ENCODE results near the gene ITPKB.

The ITPKB gene

GRCh38 chr1:226674892-226675714, 64.0 kb downstream of the ITPKB start:
- DNase-seq (ENCODE audit: low read depth, low spot score): no peak
- no peak overlapping the region for H3K27ac ChIP-seq

- H3K27ac ChIP-seq: no peak overlapping the region
- no peak for DNase-seq (ENCODE audit: low read depth, low spot score)
Measured at GRCh38 chr1:226672339-226672762, 66.7 kb downstream of the ITPKB start.

DNA sequence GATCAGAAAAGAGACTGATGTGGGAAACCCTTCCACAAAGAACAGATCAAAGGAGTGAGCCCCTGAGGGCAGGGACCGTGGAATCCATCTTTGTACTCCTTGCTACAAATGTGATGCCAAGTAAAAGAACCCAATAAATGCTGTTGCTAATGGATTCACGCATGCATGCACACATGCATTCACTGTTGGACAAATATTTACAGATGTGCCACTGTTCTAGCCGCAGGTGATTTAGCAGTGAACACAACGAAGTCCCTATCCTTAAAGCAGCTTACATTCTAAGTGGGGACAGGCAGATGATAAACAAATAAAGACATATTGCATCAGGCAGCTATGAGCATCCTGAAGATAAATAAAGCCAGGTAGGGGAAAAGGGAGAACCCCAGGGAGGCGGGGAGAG, 67.8 kb downstream of the ITPKB start:
- no peak overlapping the region for H3K27ac ChIP-seq
- no peak for DNase-seq (ENCODE audit: low read depth, low spot score)

DNA sequence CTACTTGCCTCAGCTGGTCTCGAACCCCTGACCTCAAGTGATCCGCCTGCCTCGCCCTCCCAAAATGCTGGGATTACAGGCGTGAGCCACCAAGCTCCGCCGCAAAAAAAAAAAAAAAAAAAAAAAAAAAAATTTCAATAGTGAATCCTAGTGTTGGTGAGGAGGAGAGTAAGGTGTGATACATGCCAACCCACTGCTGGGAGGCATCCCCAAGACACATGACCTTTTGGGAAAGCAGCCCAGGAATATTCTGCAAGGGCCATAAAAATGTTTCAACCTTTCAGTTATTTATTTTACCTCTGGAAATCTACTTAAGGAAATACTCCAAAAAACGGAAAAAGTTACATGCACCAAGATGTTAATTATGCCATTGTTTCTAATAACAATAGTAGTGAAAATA, 69.0 kb downstream of the ITPKB start:
- no peak for DNase-seq (ENCODE audit: low read depth, low spot score)
- H3K27ac ChIP-seq: no peak overlapping the region

DNA sequence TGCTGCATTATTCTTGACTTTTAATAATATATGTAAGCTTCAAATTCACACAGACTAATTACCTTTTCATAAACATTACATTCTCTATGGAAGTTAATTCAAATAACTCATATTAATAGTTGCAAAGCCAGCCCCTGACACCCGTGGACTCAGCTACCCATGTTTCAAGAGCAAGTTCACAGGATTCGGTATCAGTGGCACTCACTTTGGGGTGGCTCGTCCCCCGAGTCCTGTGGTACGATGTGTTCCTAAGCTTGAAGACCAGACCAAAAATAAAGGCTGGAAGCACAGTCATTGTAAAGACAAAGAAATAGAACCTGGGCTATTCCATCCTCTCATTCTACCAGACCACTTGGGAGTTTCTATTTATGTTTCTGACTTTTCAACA, 70.9 kb downstream of the ITPKB start:
- DNase-seq (ENCODE audit: low read depth, low spot score): no peak
- H3K27ac ChIP-seq: no peak overlapping the region

DNA sequence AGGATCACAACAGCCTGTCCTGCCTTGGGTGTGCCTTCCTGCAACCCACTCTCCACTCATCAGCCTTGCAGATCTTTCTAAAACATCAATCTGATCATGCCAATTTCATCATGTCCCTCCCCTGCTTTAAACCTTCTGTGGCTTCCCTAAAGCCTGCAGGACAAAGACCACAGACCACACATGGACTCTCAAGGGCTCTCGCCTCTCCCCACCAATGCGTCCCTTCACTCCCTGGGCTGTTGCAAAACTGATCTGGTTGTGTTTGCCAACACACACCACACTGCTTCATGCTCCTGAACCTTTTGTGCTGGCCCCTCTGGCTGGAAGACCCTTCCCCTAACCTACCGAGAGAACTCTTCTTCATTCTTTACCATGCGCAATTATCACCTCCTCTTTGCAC, 72.4 kb downstream of the ITPKB start:
- no peak for DNase-seq (ENCODE audit: low read depth, low spot score)
- H3K27ac ChIP-seq: no peak overlapping the region

DNA sequence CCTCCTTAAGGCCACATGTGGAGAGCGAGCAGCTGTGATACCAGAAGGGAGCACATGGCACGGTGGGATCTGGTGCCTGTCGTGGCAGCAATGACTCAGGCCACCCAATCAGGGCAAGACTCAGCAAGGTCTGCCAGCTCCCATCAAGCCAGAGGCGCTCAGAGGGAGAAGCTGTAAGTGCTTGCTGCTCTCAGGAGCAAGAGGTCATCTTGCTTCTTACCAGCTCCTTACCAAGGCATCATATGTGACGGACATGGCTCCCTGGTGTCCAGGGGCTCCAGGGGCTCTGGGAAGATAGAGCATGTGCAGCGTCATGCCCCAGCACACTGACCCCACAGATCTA, 72.9 kb downstream of the ITPKB start:
- no peak for DNase-seq (ENCODE audit: low read depth, low spot score)
- H3K27ac ChIP-seq: no peak overlapping the region

GRCh38 chr1:226665505-226666163, 73.4 kb downstream of the ITPKB start:
- DNase-seq (ENCODE audit: low read depth, low spot score): no peak
- no peak overlapping the region for H3K27ac ChIP-seq

- no peak for DNase-seq (ENCODE audit: low read depth, low spot score)
- no peak overlapping the region for H3K27ac ChIP-seq
Measured at GRCh38 chr1:226664413-226665101, 74.5 kb downstream of the ITPKB start.

DNA sequence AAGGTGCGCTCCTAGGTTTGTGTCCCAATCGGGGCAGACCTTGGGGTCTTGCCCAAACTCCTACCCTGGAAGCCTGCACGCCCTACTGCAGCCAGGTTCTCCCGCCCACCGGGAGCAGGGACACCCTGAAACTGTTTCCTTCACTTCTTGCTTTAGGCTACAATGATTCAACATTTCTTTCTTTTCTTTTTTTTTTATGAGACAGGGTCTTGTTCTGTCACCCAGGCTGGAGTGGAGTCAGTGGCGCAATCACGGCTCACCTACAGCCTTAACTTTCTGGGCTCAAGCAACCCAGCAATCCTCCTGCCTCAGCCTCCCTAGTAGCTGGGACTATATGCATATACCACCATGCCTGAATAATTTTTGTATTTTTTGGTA, 75.8 kb downstream of the ITPKB start:
- DNase-seq (ENCODE audit: low read depth, low spot score): no peak
- peak overlapping the region; percentile 48 for H3K27ac ChIP-seq

DNA sequence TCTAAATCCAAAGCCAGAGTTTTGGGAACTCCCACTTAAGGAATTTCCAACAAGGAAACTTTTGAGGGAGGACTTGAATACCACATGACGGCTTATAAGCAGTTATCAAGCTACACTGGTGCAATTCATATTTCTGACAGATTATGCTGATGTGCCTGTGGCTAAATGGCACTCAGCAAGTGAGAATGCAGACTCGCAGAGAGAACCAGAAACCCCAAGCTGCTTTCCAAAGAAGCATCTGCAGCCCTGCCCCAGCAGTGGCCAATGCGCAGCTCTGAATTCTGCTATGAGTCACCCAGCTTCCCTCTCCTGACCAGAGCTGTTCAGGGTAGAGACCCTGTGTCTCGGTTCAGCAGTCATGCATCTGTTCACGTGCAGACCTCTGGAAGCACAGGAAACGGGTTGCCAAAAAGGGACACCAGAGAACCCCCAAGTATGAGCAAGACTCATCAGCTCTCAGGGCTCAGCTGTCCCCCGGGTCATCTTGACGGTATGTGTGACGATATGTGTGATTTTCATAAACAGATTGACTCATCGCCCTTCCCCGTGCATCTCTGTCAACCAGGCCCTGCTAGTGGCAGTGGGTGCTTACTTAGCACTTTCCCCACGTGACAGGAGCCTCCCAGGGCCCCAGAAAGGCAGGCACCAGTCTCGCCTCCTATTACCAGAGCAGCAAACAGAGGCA, 76.3 kb downstream of the ITPKB start:
- DNase-seq (ENCODE audit: low read depth, low spot score): peak; percentile 63
- peak overlapping the region; percentile 48 for H3K27ac ChIP-seq

- DNase-seq (ENCODE audit: low read depth, low spot score): no peak
- H3K27ac ChIP-seq: peak overlapping the region; percentile 48
Measured at GRCh38 chr1:226661965-226662364, 77.1 kb downstream of the ITPKB start.

GRCh38 chr1:226661271-226661670, 77.8 kb downstream of the ITPKB start:
- no peak overlapping the region for H3K27ac ChIP-seq
- no peak for DNase-seq (ENCODE audit: low read depth, low spot score)

DNA sequence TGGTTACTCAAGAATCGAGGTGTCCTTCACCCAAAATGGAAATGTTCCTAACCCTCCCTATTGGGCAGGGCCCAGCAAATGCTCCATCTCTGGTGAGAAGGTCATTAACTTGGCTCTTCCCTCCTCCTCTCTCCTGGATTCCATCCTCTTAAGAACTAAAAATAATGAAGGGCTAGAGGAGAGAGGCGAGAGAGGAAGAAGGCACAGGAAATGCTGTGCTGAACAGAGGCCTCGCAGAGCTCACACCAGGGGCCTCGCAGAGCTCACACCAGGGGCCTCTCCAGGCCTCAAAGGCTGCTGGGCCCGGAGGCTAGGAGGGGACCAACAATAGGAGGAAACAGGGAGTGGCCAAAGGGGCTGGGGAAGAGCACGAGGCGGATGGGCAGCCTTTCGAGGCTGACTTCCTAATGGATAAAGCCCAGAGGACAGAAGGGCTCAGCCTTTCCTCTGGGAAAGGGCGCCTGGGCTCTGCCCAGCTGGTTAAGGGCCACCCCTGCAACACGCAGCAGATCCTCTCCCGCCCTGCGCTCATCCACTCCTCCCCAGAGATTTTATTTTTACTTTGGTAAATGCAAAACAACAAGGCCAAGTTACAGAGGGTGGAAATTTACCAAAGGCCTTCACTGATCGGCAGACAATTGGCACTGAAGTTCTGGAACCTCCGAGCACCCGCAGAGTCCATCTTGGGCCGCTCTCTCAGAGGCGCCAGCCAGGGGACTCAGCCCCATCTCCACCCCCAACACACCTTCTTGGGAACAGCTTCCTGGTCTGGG, 78.5 kb downstream of the ITPKB start:
- H3K27ac ChIP-seq: no peak overlapping the region
- no peak for DNase-seq (ENCODE audit: low read depth, low spot score)

GRCh38 chr1:226659641-226660040, 79.4 kb downstream of the ITPKB start:
- no peak for DNase-seq (ENCODE audit: low read depth, low spot score)

GRCh38 chr1:226659136-226659535, 79.9 kb downstream of the ITPKB start:
- DNase-seq (ENCODE audit: low read depth, low spot score): no peak
- H3K27ac ChIP-seq: no peak overlapping the region

More at GRCh38 chr1:226659641-226660040, 79.4 kb downstream of the ITPKB start:
- no peak overlapping the region for H3K27ac ChIP-seq

DNA sequence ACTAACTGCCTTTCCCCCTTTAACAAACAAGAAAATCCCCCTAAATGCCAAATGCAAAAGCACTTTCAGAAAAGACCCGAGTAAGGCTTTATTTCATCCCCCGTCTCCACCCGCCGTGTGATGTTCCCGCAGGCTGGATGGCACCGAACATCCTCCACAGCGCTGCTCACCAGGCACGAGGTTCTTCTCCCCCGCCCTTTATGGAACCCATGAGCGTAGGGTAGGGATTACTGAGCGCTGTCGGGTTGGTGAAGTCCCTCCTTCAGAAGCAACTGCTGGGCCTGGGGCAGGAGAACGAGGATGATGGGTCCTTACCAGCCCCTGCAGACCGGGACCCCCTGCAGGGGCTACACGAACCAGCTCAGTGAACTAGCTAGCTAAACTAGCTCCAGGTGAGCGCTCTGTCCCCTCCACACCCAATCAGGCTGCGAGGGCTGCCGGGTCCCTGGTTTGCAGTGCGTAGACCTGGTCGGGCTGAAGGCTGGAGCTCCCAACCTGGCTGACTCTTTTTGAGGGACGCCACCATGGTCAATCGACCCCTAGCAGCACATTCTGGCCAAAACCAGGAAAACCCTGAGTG, 80.4 kb downstream of the ITPKB start:
- no peak for DNase-seq (ENCODE audit: low read depth, low spot score)
- H3K27ac ChIP-seq: peak overlapping the region; percentile 41

DNA sequence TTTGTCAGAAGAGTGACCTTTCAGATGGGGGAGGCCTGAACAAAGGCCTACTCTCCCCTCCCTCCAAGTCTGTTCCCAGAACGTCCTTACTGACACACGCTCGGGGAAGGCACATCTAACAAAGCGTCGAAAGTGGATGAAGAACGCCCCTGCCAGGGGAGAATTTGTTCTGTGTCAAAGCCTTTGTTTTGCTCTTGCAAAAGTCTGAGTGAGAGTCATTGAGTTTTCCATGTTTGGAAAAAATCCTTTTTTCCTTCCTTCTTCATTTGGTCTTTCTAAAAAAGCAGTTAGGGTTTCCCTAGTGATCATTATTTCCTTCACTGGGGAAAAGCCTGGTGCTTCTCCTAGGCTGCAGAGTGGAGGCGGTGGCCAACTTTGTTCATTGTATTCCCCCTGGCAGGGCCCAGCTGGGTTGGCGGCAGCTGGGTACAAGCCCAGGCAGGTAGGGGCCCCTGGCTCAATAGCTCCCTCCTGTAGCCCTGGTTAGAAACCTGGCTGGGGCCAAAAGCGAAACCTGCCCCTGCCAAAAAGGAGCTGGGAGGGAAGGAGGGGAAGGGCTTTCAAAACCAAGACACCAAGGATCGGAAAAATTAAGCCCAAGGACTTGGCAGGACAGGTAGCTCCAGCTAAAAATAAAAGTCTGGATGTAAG, 81.1 kb downstream of the ITPKB start:
- peak overlapping the region; percentile 41 for H3K27ac ChIP-seq
- peak; percentile 61 for DNase-seq (ENCODE audit: low read depth, low spot score)

DNA sequence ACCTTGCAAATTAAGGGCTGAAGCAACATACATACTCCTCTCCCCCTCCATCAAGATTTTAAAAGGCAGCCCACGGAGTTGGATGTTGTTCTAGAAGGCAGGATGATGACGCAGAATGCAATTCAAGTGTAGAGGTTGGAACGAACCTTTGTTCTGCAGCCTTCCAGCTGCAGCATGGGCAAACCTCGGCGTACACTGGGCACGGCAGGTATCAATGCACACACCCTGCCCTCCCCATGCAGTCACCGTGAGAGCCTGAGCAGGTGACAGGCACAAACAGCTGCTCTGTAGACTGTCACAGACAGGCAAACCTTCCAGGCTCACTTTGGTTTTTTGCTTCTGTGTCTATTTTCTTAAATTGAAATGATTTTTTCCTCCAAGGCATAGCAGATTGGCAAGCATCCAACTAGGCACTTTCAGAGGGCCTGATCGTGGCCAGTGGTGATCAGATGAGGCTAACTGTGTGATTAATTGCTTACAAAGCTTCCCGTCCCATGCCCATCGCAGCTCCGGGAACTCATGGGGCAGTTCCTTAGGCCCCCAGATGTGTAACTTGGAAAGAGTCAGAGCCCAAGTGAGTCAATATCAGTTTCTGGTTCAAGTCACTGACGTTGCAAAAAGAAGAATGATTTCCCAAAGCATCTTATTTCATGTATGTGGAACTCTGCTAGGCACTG, 82.3 kb downstream of the ITPKB start:
- peak overlapping the region; percentile 41 for H3K27ac ChIP-seq
- DNase-seq (ENCODE audit: low read depth, low spot score): peak; percentile 59

All from epithelial cell of prostate (primary cell).